Measurements from ENCODE around the gene CMIP.
A peak's percentile ranks its signal among the peaks of the same experiment; 100 is the strongest.

Gene CMIP

GRCh38 chr16:81625544-81626153, 181.0 kb downstream of the CMIP start:
- Histone ChIP-seq H3K9me3 (ENCODE audit: control insufficient read depth, insufficient read depth, low read length) (no peaks in the 10 kb centered on the region), H3K4me1 (ENCODE audit: control insufficient read depth, insufficient read depth, low read length) (peaks cover 7% of the 10 kb centered on the region; the same call in 1 of the 2 replicates), H3K9ac (ENCODE audit: low read depth, low read length) (no peak overlapping the region), H3K27ac (ENCODE audit: low read depth, low read length) (no peak overlapping the region), H3K36me3 (ENCODE audit: control insufficient read depth, insufficient read depth, low read length) (peaks cover 3% of the 10 kb centered on the region), H3K4me3 (ENCODE audit: low read depth, low read length) (no peak overlapping the region), H3K27me3 (ENCODE audit: control insufficient read depth, insufficient read depth, low read length) (no peaks in the 10 kb centered on the region)

GRCh38 chr16:81626181-81626674, 181.6 kb downstream of the CMIP start:
- no peaks in the 10 kb centered on the region for H3K27me3 ChIP-seq (ENCODE audit: control insufficient read depth, insufficient read depth, low read length)
- H3K27ac ChIP-seq (ENCODE audit: low read depth, low read length), result no peak overlapping the region
- no peak overlapping the region for H3K4me3 ChIP-seq (ENCODE audit: low read depth, low read length)
- H3K36me3 ChIP-seq (ENCODE audit: control insufficient read depth, insufficient read depth, low read length), result peaks cover 3% of the 10 kb centered on the region
- no peak overlapping the region for H3K9ac ChIP-seq (ENCODE audit: low read depth, low read length)
- H3K4me1 ChIP-seq (ENCODE audit: control insufficient read depth, insufficient read depth, low read length), result peaks cover 9% of the 10 kb centered on the region; the same call in 1 of the 2 replicates
- H3K9me3 ChIP-seq (ENCODE audit: control insufficient read depth, insufficient read depth, low read length), result no peaks in the 10 kb centered on the region

GRCh38 chr16:81627024-81627423, 182.4 kb downstream of the CMIP start:
- Histone ChIP-seq H3K27ac (ENCODE audit: low read depth, low read length) (no peak overlapping the region), H3K36me3 (ENCODE audit: control insufficient read depth, insufficient read depth, low read length) (no peaks in the 10 kb centered on the region; the same call in none of the 2 replicates), H3K4me1 (ENCODE audit: control insufficient read depth, insufficient read depth, low read length) (peaks cover 15% of the 10 kb centered on the region; the same call in 1 of the 2 replicates), H3K4me3 (ENCODE audit: low read depth, low read length) (no peak overlapping the region), H3K9me3 (ENCODE audit: control insufficient read depth, insufficient read depth, low read length) (no peaks in the 10 kb centered on the region), H3K9ac (ENCODE audit: low read depth, low read length) (no peak overlapping the region), H3K27me3 (ENCODE audit: control insufficient read depth, insufficient read depth, low read length) (no peaks in the 10 kb centered on the region)

GRCh38 chr16:81627729-81628244, 183.2 kb downstream of the CMIP start:
- Histone ChIP-seq H3K27ac (ENCODE audit: low read depth, low read length) (no peak overlapping the region), H3K4me3 (ENCODE audit: low read depth, low read length) (no peak overlapping the region), H3K9me3 (ENCODE audit: control insufficient read depth, insufficient read depth, low read length) (no peaks in the 10 kb centered on the region), H3K27me3 (ENCODE audit: control insufficient read depth, insufficient read depth, low read length) (no peaks in the 10 kb centered on the region), H3K4me1 (ENCODE audit: control insufficient read depth, insufficient read depth, low read length) (peaks cover 22% of the 10 kb centered on the region), H3K9ac (ENCODE audit: low read depth, low read length) (no peak overlapping the region), H3K36me3 (ENCODE audit: control insufficient read depth, insufficient read depth, low read length) (no peaks in the 10 kb centered on the region; the same call in 1 of the 2 replicates)

- no peak overlapping the region for H3K4me3 ChIP-seq (ENCODE audit: low read depth, low read length)
- H3K9ac ChIP-seq (ENCODE audit: low read depth, low read length), result no peak overlapping the region
- no peaks in the 10 kb centered on the region for H3K9me3 ChIP-seq (ENCODE audit: control insufficient read depth, insufficient read depth, low read length)
- no peaks in the 10 kb centered on the region; the same call in 1 of the 2 replicates for H3K36me3 ChIP-seq (ENCODE audit: control insufficient read depth, insufficient read depth, low read length)
- H3K27ac ChIP-seq (ENCODE audit: low read depth, low read length), result no peak overlapping the region
- H3K4me1 ChIP-seq (ENCODE audit: control insufficient read depth, insufficient read depth, low read length), result peaks cover 36% of the 10 kb centered on the region
- H3K27me3 ChIP-seq (ENCODE audit: control insufficient read depth, insufficient read depth, low read length), result no peaks in the 10 kb centered on the region
Observed at GRCh38 chr16:81629034-81629802, 184.6 kb downstream of the CMIP start.

GRCh38 chr16:81629896-81630634, 185.5 kb downstream of the CMIP start:
- Histone ChIP-seq H3K27ac (ENCODE audit: low read depth, low read length) (peak overlapping the region; percentile 72), H3K9ac (ENCODE audit: low read depth, low read length) (no peak overlapping the region), H3K4me3 (ENCODE audit: low read depth, low read length) (no peak overlapping the region), H3K36me3 (ENCODE audit: control insufficient read depth, insufficient read depth, low read length) (no peaks in the 10 kb centered on the region), H3K4me1 (ENCODE audit: control insufficient read depth, insufficient read depth, low read length) (peaks cover 45% of the 10 kb centered on the region), H3K27me3 (ENCODE audit: control insufficient read depth, insufficient read depth, low read length) (no peaks in the 10 kb centered on the region), H3K9me3 (ENCODE audit: control insufficient read depth, insufficient read depth, low read length) (no peaks in the 10 kb centered on the region)

- Histone ChIP-seq H3K27me3 (ENCODE audit: control insufficient read depth, insufficient read depth, low read length) (no peaks in the 10 kb centered on the region), H3K27ac (ENCODE audit: low read depth, low read length) (peak overlapping the region; percentile 72), H3K36me3 (ENCODE audit: control insufficient read depth, insufficient read depth, low read length) (no peaks in the 10 kb centered on the region), H3K4me3 (ENCODE audit: low read depth, low read length) (no peak overlapping the region), H3K9ac (ENCODE audit: low read depth, low read length) (no peak overlapping the region), H3K4me1 (ENCODE audit: control insufficient read depth, insufficient read depth, low read length) (peaks cover 49% of the 10 kb centered on the region), H3K9me3 (ENCODE audit: control insufficient read depth, insufficient read depth, low read length) (no peaks in the 10 kb centered on the region)
Observed at GRCh38 chr16:81630635-81631031, 186.0 kb downstream of the CMIP start.

- H3K9me3 ChIP-seq (ENCODE audit: control insufficient read depth, insufficient read depth, low read length), result no peaks in the 10 kb centered on the region
- H3K9ac ChIP-seq (ENCODE audit: low read depth, low read length), result 0 out of 2 replicates have a peak overlapping the region, but pooled peaks have one; percentile 31
- no peaks in the 10 kb centered on the region for H3K36me3 ChIP-seq (ENCODE audit: control insufficient read depth, insufficient read depth, low read length)
- no peak overlapping the region for H3K4me3 ChIP-seq (ENCODE audit: low read depth, low read length)
- H3K4me1 ChIP-seq (ENCODE audit: control insufficient read depth, insufficient read depth, low read length), result peaks cover 49% of the 10 kb centered on the region
- no peaks in the 10 kb centered on the region for H3K27me3 ChIP-seq (ENCODE audit: control insufficient read depth, insufficient read depth, low read length)
- H3K27ac ChIP-seq (ENCODE audit: low read depth, low read length), result peak overlapping the region; percentile 67
Observed at GRCh38 chr16:81632392-81633146, 188.0 kb downstream of the CMIP start.

- Histone ChIP-seq H3K27ac (ENCODE audit: low read depth, low read length) (peak overlapping the region; percentile 67), H3K36me3 (ENCODE audit: control insufficient read depth, insufficient read depth, low read length) (no peaks in the 10 kb centered on the region), H3K4me3 (ENCODE audit: low read depth, low read length) (no peak overlapping the region), H3K9me3 (ENCODE audit: control insufficient read depth, insufficient read depth, low read length) (no peaks in the 10 kb centered on the region), H3K27me3 (ENCODE audit: control insufficient read depth, insufficient read depth, low read length) (no peaks in the 10 kb centered on the region), H3K4me1 (ENCODE audit: control insufficient read depth, insufficient read depth, low read length) (peaks cover 49% of the 10 kb centered on the region), H3K9ac (ENCODE audit: low read depth, low read length) (no peak overlapping the region)
Observed at GRCh38 chr16:81633147-81633619, 188.6 kb downstream of the CMIP start.

- no peak overlapping the region for H3K9ac ChIP-seq (ENCODE audit: low read depth, low read length)
- H3K4me1 ChIP-seq (ENCODE audit: control insufficient read depth, insufficient read depth, low read length), result peaks cover 49% of the 10 kb centered on the region
- no peaks in the 10 kb centered on the region for H3K36me3 ChIP-seq (ENCODE audit: control insufficient read depth, insufficient read depth, low read length)
- H3K4me3 ChIP-seq (ENCODE audit: low read depth, low read length), result no peak overlapping the region
- no peaks in the 10 kb centered on the region for H3K27me3 ChIP-seq (ENCODE audit: control insufficient read depth, insufficient read depth, low read length)
- no peaks in the 10 kb centered on the region for H3K9me3 ChIP-seq (ENCODE audit: control insufficient read depth, insufficient read depth, low read length)
- H3K27ac ChIP-seq (ENCODE audit: low read depth, low read length), result peak overlapping the region; percentile 89
Observed at GRCh38 chr16:81633680-81634379, 189.2 kb downstream of the CMIP start.

Data from HUES48 (cell line).